GM23338 (cell line): ENCODE measurements around the gene LIMA1. TPM values are rescaled to one million over a fixed set of nuclear protein-coding genes. Genes with fewer than 3 reads are reported as not detected.
"Not testable (repeated sequence)": the region's sequence is repeated elsewhere in the genome, so short reads cannot be mapped to it uniquely, and the experiment has no call there.

ENCODE experiments used
- ATAC-seq: fragments of 200-7000 bp; cut with Tn5 transposase; 3 replicates; pipeline ENCODE4 v1.9.1; 2020
- DNase-seq: peaks from one replicate; pipeline ENCODE4 v3.0.0-alpha.2; 2015; ENCODE audit warnings: low spot score
- H2AFZ ChIP-seq: fragments of 200-600 bp; sonication (generic); 2 replicates; pipeline ENCODE4 v1.8.0; 2016; ENCODE audit warnings: antibody characterized with exemption, mild to moderate bottlenecking, moderate library complexity
- H3F3A ChIP-seq: fragments of 200-600 bp; sonication (generic); replicated peaks from 2 replicates; pipeline ENCODE4 v1.8.0; 2017; ENCODE audit warnings: antibody characterized with exemption, mixed run types, low read depth
- H3K27ac ChIP-seq: fragments of 200-600 bp; sonication (generic); 2 replicates; pipeline ENCODE4 v1.6.1; 2016; ENCODE audit warnings: low read depth
- H3K27me3 ChIP-seq: fragments of 200-600 bp; sonication (generic); 2 replicates; pipeline ENCODE4 v1.8.0; 2016; ENCODE audit warnings: mild to moderate bottlenecking, mixed run types, moderate library complexity; ENCODE audit not compliant: insufficient read depth
- H3K36me3 ChIP-seq: fragments of 200-600 bp; sonication (generic); 2 replicates; pipeline ENCODE4 v1.8.0; 2016; ENCODE audit warnings: mild to moderate bottlenecking; ENCODE audit not compliant: insufficient read depth
- H3K4me1 ChIP-seq: fragments of 200-600 bp; sonication (generic); 2 replicates; pipeline ENCODE4 v1.8.0; 2016; ENCODE audit warnings: mild to moderate bottlenecking, moderate library complexity; ENCODE audit not compliant: insufficient read depth
- H3K4me2 ChIP-seq: fragments of 200-600 bp; sonication (generic); 2 replicates; pipeline ENCODE4 v1.7.1; 2017; ENCODE audit warnings: mixed run types
- H3K4me3 ChIP-seq: fragments of 200-600 bp; sonication (generic); 2 replicates; pipeline ENCODE4 v1.6.1; 2016; ENCODE audit warnings: mixed run types
- H3K79me2 ChIP-seq: fragments of 200-600 bp; sonication (generic); replicated peaks from 2 replicates; pipeline ENCODE4 v1.8.0; 2017; ENCODE audit warnings: mild to moderate bottlenecking; ENCODE audit not compliant: insufficient read depth
- H3K9me2 ChIP-seq: fragments of 200-600 bp; sonication (generic); 2 replicates; pipeline ENCODE4 v1.8.0; 2017; ENCODE audit not compliant: insufficient read depth
- H4K20me1 ChIP-seq: fragments of 200-600 bp; sonication (generic); replicated peaks from 2 replicates; pipeline ENCODE4 v1.8.0; 2017; ENCODE audit warnings: mild to moderate bottlenecking; ENCODE audit not compliant: insufficient read depth
- H3K27ac Mint-ChIP-seq: 2 replicates; pipeline ENCODE4 v1.8.0; 2020; ENCODE audit warnings: inconsistent platforms, mild to moderate bottlenecking, moderate library complexity, mixed read lengths
- H3K27me3 Mint-ChIP-seq: 3 replicates; pipeline ENCODE4 v1.8.0; 2022; ENCODE audit warnings: low read depth, mild to moderate bottlenecking, moderate library complexity, mixed read lengths, inconsistent platforms; ENCODE audit not compliant: insufficient read depth, poor library complexity
- H3K36me3 Mint-ChIP-seq: 3 replicates; pipeline ENCODE4 v1.8.0; 2021; ENCODE audit warnings: low read depth, mild to moderate bottlenecking, inconsistent platforms, moderate library complexity, mixed read lengths
- H3K4me1 Mint-ChIP-seq: 3 replicates; pipeline ENCODE4 v1.8.0; 2020; ENCODE audit warnings: mild to moderate bottlenecking, inconsistent platforms, mixed read lengths
- H3K4me3 Mint-ChIP-seq: 3 replicates; pipeline ENCODE4 v1.8.0; 2021; ENCODE audit warnings: moderate library complexity, mild to moderate bottlenecking, inconsistent platforms, mixed read lengths
- H3K9me3 Mint-ChIP-seq: 3 replicates; pipeline ENCODE4 v1.8.0; 2020; ENCODE audit warnings: moderate library complexity, mild to moderate bottlenecking, inconsistent platforms, mixed read lengths
- EZH2phosphoT487 ChIP-seq: fragments of 200-600 bp; sonication (generic); IDR thresholded peaks from one replicate; pipeline ENCODE4 v1.8.1; 2018; ENCODE audit warnings: antibody characterized with exemption; ENCODE audit not compliant: unreplicated experiment
- POLR2AphosphoS5 ChIP-seq: IDR thresholded peaks from 2 replicates; pipeline ENCODE4 v1.6.1; 2016; ENCODE audit warnings: antibody characterized with exemption, low read depth
- ZNF114 ChIP-seq: fragments of 250-450 bp; sonication (Bioruptor Pico); IDR thresholded peaks from 2 replicates; pipeline ENCODE4 v1.5.0; 2020; ENCODE audit warnings: mild to moderate bottlenecking, moderate library complexity
- ZNF331 ChIP-seq: fragments of 250-450 bp; sonication (Bioruptor Pico); IDR thresholded peaks from 2 replicates; pipeline ENCODE4 v1.5.0; 2020; ENCODE audit warnings: low read depth, mild to moderate bottlenecking, moderate library complexity
- polyA plus RNA-seq: library from polyadenylated mRNA; unstranded; fragments of >200 nt; fragmentation: Nextera tagmentation; extraction: Ambion mirVana; gene quantifications from 2 replicates; pipeline ENCODE4 v1.2.1, GENCODE V29; 2016
- total RNA-seq: library from RNA; depleted of rRNA; stranded (reverse); fragments of >200 nt; shearing (Covaris generic); gene quantifications from 2 replicates; pipeline ENCODE4 v1.2.3, GENCODE V29; 2014
- TF ChIP-seq, protein P1 (sequence below): fragments of 250-450 bp; sonication (Bioruptor Pico); IDR thresholded peaks from 2 replicates; pipeline ENCODE4 v1.5.0; 2020; ENCODE audit warnings: mild to moderate bottlenecking, moderate library complexity
- TF ChIP-seq, protein P2 (sequence below), 2 experiments: fragments of 200-600 bp in 1 of 2; sonication (generic) in 1 of 2; conservative IDR thresholded peaks; 2 replicates each; pipeline versions ENCODE4 v1.5.1 to v1.6.1; 2016 to 2017; ENCODE audit warnings: antibody characterized with exemption in 2 of 2, low read depth in 2 of 2, mild to moderate bottlenecking in 2 of 2, moderate library complexity in 1 of 2

The LIMA1 gene
- total and polyA plus RNA-seq, 2 experiments from 2014 or later = 27.7 to 29.6 TPM

DNA sequence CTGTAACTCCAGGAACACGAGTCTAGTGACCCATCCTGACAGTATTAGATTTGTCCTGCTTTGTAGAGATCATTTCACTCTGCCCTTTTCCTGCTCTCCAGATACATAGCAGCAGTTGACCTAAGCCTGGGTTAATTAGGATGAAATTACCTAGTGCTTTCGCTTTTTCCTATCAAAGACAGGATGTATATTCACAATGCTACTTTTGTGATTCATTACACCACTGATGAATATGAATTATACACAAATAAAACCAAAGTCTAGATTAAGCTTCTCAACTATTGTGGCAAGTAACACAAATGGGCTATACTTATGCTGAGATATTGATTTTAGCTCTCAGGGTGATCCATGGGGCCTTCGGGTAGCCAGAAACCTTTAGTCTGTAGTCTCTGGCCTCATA is 134.0 kb downstream of the LIMA1 start:
- Histone ChIP-seq H3K4me2 (no peak overlapping the region), H3K27me3 (no peaks in the 10 kb centered on the region), H3K27ac (no peak overlapping the region), H3K4me3 (no peak overlapping the region), H2AFZ (no peak overlapping the region), H3K4me1 (no peaks in the 10 kb centered on the region; the same call in 1 of the 2 replicates), H3K79me2 (peaks cover 78% of the 10 kb centered on the region), H3K9me2 (no peaks in the 10 kb centered on the region), H3K36me3 (no peaks in the 10 kb centered on the region), H3F3A (no peaks in the 10 kb centered on the region), H4K20me1 (peaks cover 24% of the 10 kb centered on the region)
- no peaks in the 10 kb centered on the region for H3K36me3 Mint-ChIP-seq
- H3K27me3 Mint-ChIP-seq = no peaks in the 10 kb centered on the region
- DNase-seq (no peak), ATAC-seq (no peak)
- H3K27ac Mint-ChIP-seq = no peak overlapping the region
- no peak for TF ChIP-seq ZNF114 (CRISPR knock-in tag)
- TF ChIP-seq POLR2AphosphoS5 = no peak
- TF ChIP-seq, protein P1, sequence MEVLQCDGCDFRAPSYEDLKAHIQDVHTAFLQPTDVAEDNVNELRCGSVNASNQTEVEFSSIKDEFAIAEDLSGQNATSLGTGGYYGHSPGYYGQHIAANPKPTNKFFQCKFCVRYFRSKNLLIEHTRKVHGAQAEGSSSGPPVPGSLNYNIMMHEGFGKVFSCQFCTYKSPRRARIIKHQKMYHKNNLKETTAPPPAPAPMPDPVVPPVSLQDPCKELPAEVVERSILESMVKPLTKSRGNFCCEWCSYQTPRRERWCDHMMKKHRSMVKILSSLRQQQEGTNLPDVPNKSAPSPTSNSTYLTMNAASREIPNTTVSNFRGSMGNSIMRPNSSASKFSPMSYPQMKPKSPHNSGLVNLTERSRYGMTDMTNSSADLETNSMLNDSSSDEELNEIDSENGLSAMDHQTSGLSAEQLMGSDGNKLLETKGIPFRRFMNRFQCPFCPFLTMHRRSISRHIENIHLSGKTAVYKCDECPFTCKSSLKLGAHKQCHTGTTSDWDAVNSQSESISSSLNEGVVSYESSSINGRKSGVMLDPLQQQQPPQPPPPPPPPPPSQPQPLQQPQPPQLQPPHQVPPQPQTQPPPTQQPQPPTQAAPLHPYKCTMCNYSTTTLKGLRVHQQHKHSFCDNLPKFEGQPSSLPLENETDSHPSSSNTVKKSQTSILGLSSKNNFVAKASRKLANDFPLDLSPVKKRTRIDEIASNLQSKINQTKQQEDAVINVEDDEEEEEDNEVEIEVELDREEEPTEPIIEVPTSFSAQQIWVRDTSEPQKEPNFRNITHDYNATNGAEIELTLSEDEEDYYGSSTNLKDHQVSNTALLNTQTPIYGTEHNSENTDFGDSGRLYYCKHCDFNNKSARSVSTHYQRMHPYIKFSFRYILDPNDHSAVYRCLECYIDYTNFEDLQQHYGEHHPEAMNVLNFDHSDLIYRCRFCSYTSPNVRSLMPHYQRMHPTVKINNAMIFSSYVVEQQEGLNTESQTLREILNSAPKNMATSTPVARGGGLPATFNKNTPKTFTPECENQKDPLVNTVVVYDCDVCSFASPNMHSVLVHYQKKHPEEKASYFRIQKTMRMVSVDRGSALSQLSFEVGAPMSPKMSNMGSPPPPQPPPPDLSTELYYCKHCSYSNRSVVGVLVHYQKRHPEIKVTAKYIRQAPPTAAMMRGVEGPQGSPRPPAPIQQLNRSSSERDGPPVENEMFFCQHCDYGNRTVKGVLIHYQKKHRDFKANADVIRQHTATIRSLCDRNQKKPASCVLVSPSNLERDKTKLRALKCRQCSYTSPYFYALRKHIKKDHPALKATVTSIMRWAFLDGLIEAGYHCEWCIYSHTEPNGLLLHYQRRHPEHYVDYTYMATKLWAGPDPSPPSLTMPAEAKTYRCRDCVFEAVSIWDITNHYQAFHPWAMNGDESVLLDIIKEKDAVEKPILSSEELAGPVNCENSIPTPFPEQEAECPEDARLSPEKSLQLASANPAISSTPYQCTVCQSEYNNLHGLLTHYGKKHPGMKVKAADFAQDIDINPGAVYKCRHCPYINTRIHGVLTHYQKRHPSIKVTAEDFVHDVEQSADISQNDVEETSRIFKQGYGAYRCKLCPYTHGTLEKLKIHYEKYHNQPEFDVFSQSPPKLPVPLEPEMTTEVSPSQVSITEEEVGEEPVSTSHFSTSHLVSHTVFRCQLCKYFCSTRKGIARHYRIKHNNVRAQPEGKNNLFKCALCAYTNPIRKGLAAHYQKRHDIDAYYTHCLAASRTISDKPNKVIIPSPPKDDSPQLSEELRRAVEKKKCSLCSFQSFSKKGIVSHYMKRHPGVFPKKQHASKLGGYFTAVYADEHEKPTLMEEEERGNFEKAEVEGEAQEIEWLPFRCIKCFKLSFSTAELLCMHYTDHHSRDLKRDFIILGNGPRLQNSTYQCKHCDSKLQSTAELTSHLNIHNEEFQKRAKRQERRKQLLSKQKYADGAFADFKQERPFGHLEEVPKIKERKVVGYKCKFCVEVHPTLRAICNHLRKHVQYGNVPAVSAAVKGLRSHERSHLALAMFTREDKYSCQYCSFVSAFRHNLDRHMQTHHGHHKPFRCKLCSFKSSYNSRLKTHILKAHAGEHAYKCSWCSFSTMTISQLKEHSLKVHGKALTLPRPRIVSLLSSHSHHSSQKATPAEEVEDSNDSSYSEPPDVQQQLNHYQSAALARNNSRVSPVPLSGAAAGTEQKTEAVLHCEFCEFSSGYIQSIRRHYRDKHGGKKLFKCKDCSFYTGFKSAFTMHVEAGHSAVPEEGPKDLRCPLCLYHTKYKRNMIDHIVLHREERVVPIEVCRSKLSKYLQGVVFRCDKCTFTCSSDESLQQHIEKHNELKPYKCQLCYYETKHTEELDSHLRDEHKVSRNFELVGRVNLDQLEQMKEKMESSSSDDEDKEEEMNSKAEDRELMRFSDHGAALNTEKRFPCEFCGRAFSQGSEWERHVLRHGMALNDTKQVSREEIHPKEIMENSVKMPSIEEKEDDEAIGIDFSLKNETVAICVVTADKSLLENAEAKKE = no peak
- TF ChIP-seq EZH2phosphoT487 = no peak
- TF ChIP-seq, protein P2, sequence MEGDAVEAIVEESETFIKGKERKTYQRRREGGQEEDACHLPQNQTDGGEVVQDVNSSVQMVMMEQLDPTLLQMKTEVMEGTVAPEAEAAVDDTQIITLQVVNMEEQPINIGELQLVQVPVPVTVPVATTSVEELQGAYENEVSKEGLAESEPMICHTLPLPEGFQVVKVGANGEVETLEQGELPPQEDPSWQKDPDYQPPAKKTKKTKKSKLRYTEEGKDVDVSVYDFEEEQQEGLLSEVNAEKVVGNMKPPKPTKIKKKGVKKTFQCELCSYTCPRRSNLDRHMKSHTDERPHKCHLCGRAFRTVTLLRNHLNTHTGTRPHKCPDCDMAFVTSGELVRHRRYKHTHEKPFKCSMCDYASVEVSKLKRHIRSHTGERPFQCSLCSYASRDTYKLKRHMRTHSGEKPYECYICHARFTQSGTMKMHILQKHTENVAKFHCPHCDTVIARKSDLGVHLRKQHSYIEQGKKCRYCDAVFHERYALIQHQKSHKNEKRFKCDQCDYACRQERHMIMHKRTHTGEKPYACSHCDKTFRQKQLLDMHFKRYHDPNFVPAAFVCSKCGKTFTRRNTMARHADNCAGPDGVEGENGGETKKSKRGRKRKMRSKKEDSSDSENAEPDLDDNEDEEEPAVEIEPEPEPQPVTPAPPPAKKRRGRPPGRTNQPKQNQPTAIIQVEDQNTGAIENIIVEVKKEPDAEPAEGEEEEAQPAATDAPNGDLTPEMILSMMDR (conservative IDR thresholded peaks at IDR 0.05; ENCODE audit: low read depth in 2 of 2) = no peak
- TF ChIP-seq ZNF331 (CRISPR knock-in tag) = no peak
- H3K9me3 Mint-ChIP-seq = no peaks in the 10 kb centered on the region
- no peak overlapping the region for H3K4me3 Mint-ChIP-seq
- no peaks in the 10 kb centered on the region for H3K4me1 Mint-ChIP-seq

DNA sequence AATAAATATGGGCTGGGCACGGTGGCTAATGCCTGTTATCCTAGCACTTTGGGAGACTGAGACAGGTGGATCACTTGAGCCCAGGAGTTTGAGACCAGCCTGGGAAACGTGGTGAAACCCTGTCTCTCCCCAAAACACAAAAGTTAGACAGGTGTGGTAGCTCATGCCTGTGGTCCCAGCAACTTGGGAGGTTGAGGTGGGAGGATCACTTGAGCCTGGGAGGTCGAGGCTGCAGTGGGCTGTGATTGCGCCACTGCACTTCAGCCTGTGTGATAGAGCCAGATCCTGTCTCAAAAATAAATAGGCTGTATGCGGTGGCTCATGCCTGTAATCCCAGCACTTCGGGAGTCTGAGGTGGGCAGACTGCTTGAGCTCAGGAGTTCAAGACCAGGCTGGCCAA is 135.3 kb downstream of the LIMA1 start:
- not testable (repeated sequence) for ATAC-seq, H3K9me2 ChIP-seq, H3K4me3 ChIP-seq, H3K27me3 ChIP-seq, DNase-seq, H3K27me3 Mint-ChIP-seq, H3K4me3 Mint-ChIP-seq, H3K4me1 ChIP-seq, H3K9me3 Mint-ChIP-seq, H3K36me3 Mint-ChIP-seq, H3K36me3 ChIP-seq, H3K27ac ChIP-seq, H3K27ac Mint-ChIP-seq, H3K4me2 ChIP-seq, H2AFZ ChIP-seq, H3K4me1 Mint-ChIP-seq, H3F3A ChIP-seq
- Histone ChIP-seq H3K79me2 (peaks cover 65% of the 10 kb centered on the region), H4K20me1 (peaks cover 14% of the 10 kb centered on the region)
